ENCODE results near the gene ARHGEF12.
A peak's percentile ranks its signal among the peaks of the same experiment; 100 is the strongest.

The ARHGEF12 gene

GRCh38 chr11:120302001-120302805, 34.0 kb upstream of the ARHGEF12 start:
- H3K27ac ChIP-seq (ENCODE audit: low read depth, low read length), result no peak overlapping the region
- no peaks in the 10 kb centered on the region for H3K9me3 ChIP-seq (ENCODE audit: control insufficient read depth, insufficient read depth, low read depth, low read length)
- peaks cover 47% of the 10 kb centered on the region for H3K4me1 ChIP-seq (ENCODE audit: control insufficient read depth, insufficient read depth, low read length)
- no peaks in the 10 kb centered on the region for H3K27me3 ChIP-seq (ENCODE audit: control insufficient read depth, insufficient read depth, low read length)
- no peak overlapping the region for H3K4me3 ChIP-seq (ENCODE audit: low read depth, low read length)
- no peaks in the 10 kb centered on the region for H3K36me3 ChIP-seq (ENCODE audit: control insufficient read depth, insufficient read depth, low read length)
- H3K9ac ChIP-seq (ENCODE audit: low read length), result no peak overlapping the region

- Histone ChIP-seq H3K27ac (ENCODE audit: low read depth, low read length) (no peak overlapping the region), H3K4me3 (ENCODE audit: low read depth, low read length) (no peak overlapping the region), H3K9me3 (ENCODE audit: control insufficient read depth, insufficient read depth, low read depth, low read length) (no peaks in the 10 kb centered on the region), H3K9ac (ENCODE audit: low read length) (no peak overlapping the region), H3K4me1 (ENCODE audit: control insufficient read depth, insufficient read depth, low read length) (peaks cover 48% of the 10 kb centered on the region), H3K36me3 (ENCODE audit: control insufficient read depth, insufficient read depth, low read length) (no peaks in the 10 kb centered on the region), H3K27me3 (ENCODE audit: control insufficient read depth, insufficient read depth, low read length) (no peaks in the 10 kb centered on the region)
These were observed 33.1 kb upstream of the ARHGEF12 start for GRCh38 chr11:120303004-120303637.

DNA sequence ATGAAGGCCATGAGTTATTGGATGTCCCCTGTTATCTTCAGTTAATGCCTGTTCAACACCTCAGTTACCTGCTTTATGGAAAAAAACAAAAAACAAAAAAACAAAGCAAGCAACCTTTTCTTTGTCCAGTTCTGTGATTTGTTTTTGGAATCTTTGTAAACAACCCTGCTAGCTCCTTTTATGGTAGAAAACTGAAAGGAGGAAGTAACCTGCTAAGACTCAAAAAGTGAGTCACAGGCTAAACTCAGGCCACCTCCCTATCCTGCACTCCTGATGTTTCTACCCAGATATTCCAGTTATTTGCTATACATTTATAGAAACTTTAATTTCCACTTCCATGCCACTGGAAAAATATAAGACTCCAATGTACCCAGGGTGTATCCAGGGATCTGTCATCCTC, 31.7 kb upstream of the ARHGEF12 start:
- Histone ChIP-seq H3K36me3 (ENCODE audit: control insufficient read depth, insufficient read depth, low read length) (no peaks in the 10 kb centered on the region), H3K9ac (ENCODE audit: low read length) (no peak overlapping the region), H3K4me3 (ENCODE audit: low read depth, low read length) (no peak overlapping the region), H3K4me1 (ENCODE audit: control insufficient read depth, insufficient read depth, low read length) (peaks cover 43% of the 10 kb centered on the region), H3K9me3 (ENCODE audit: control insufficient read depth, insufficient read depth, low read depth, low read length) (no peaks in the 10 kb centered on the region), H3K27me3 (ENCODE audit: control insufficient read depth, insufficient read depth, low read length) (no peaks in the 10 kb centered on the region), H3K27ac (ENCODE audit: low read depth, low read length) (no peak overlapping the region)

GRCh38 chr11:120305286-120305685, 30.9 kb upstream of the ARHGEF12 start:
- Histone ChIP-seq H3K4me3 (ENCODE audit: low read depth, low read length) (no peak overlapping the region), H3K9ac (ENCODE audit: low read length) (no peak overlapping the region), H3K4me1 (ENCODE audit: control insufficient read depth, insufficient read depth, low read length) (peaks cover 40% of the 10 kb centered on the region), H3K27me3 (ENCODE audit: control insufficient read depth, insufficient read depth, low read length) (no peaks in the 10 kb centered on the region), H3K9me3 (ENCODE audit: control insufficient read depth, insufficient read depth, low read depth, low read length) (no peaks in the 10 kb centered on the region), H3K27ac (ENCODE audit: low read depth, low read length) (no peak overlapping the region), H3K36me3 (ENCODE audit: control insufficient read depth, insufficient read depth, low read length) (no peaks in the 10 kb centered on the region)

DNA sequence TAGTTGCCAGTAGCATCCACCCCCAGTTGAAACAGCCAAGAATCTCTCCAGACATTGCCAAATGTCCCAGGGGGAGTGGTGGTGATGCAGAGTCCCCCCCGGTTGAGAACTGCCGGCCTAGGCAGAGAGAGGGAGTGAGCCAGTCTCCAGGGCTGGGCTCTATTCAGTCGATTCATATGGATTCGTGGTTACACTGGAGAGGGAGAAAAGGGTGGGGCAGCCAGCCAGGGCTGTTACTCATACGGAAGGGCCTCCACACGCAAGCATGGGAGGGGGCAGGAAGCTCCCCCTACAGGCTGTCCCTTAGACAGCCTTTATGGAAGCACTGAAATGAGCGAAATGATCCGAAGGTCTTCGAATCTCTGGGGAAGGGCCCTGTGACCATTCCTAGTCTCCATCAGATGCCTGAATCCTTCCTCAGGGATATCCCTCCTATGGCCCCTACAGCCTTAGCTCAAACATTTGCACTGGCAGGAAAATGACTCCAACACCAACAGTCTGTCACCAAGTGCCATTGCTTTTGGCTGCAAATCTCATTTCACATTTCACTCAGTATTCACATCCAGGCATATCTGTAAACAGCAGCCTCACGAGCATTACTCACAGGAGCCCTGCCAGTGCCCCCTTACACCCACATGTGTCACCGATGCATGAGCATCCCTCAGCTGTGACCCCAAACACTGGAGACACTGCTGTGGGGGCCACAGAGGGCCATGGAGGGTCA, 29.5 kb upstream of the ARHGEF12 start:
- no peaks in the 10 kb centered on the region for H3K36me3 ChIP-seq (ENCODE audit: control insufficient read depth, insufficient read depth, low read length)
- no peaks in the 10 kb centered on the region for H3K27me3 ChIP-seq (ENCODE audit: control insufficient read depth, insufficient read depth, low read length)
- no peak overlapping the region for H3K27ac ChIP-seq (ENCODE audit: low read depth, low read length)
- no peak overlapping the region for H3K9ac ChIP-seq (ENCODE audit: low read length)
- no peak overlapping the region for H3K4me3 ChIP-seq (ENCODE audit: low read depth, low read length)
- H3K4me1 ChIP-seq (ENCODE audit: control insufficient read depth, insufficient read depth, low read length), result peaks cover 37% of the 10 kb centered on the region
- H3K9me3 ChIP-seq (ENCODE audit: control insufficient read depth, insufficient read depth, low read depth, low read length), result no peaks in the 10 kb centered on the region

GRCh38 chr11:120307476-120307875, 28.7 kb upstream of the ARHGEF12 start:
- Histone ChIP-seq H3K36me3 (ENCODE audit: control insufficient read depth, insufficient read depth, low read length) (no peaks in the 10 kb centered on the region), H3K9ac (ENCODE audit: low read length) (no peak overlapping the region), H3K4me3 (ENCODE audit: low read depth, low read length) (no peak overlapping the region), H3K9me3 (ENCODE audit: control insufficient read depth, insufficient read depth, low read depth, low read length) (no peaks in the 10 kb centered on the region), H3K4me1 (ENCODE audit: control insufficient read depth, insufficient read depth, low read length) (peaks cover 30% of the 10 kb centered on the region), H3K27ac (ENCODE audit: low read depth, low read length) (no peak overlapping the region), H3K27me3 (ENCODE audit: control insufficient read depth, insufficient read depth, low read length) (no peaks in the 10 kb centered on the region)

- H3K4me1 ChIP-seq (ENCODE audit: control insufficient read depth, insufficient read depth, low read length), result peaks cover 26% of the 10 kb centered on the region
- H3K9ac ChIP-seq (ENCODE audit: low read length), result no peak overlapping the region
- no peaks in the 10 kb centered on the region for H3K9me3 ChIP-seq (ENCODE audit: control insufficient read depth, insufficient read depth, low read depth, low read length)
- H3K27ac ChIP-seq (ENCODE audit: low read depth, low read length), result no peak overlapping the region
- H3K27me3 ChIP-seq (ENCODE audit: control insufficient read depth, insufficient read depth, low read length), result no peaks in the 10 kb centered on the region
- no peaks in the 10 kb centered on the region for H3K36me3 ChIP-seq (ENCODE audit: control insufficient read depth, insufficient read depth, low read length)
- no peak overlapping the region for H3K4me3 ChIP-seq (ENCODE audit: low read depth, low read length)
These were observed 28.1 kb upstream of the ARHGEF12 start for GRCh38 chr11:120308081-120308480.

- no peaks in the 10 kb centered on the region for H3K36me3 ChIP-seq (ENCODE audit: control insufficient read depth, insufficient read depth, low read length)
- H3K4me3 ChIP-seq (ENCODE audit: low read depth, low read length), result no peak overlapping the region
- H3K27ac ChIP-seq (ENCODE audit: low read depth, low read length), result no peak overlapping the region
- no peaks in the 10 kb centered on the region for H3K27me3 ChIP-seq (ENCODE audit: control insufficient read depth, insufficient read depth, low read length)
- peaks cover 13% of the 10 kb centered on the region for H3K4me1 ChIP-seq (ENCODE audit: control insufficient read depth, insufficient read depth, low read length)
- no peaks in the 10 kb centered on the region for H3K9me3 ChIP-seq (ENCODE audit: control insufficient read depth, insufficient read depth, low read depth, low read length)
- no peak overlapping the region for H3K9ac ChIP-seq (ENCODE audit: low read length)
These were observed 25.3 kb upstream of the ARHGEF12 start for GRCh38 chr11:120310870-120311269.

DNA sequence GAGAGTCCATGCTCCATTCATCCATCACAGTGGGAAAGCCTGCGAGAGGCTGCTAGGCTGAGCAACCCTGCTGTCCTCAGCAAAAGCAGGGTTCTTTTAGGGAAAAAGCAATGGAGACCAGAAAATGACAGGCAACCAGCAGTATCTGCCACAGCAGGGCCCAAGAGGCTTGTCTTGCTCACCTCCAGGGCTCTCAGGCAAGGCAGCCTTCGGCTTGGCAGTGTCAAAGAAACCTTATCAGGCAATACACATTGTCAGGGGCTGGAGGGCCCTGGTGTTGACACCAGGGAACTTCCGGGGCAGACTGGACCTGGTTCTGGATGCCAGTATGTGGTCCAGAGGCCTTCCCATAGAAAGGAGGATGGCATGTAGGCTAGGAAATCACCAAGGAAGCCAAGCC, 21.4 kb upstream of the ARHGEF12 start:
- Histone ChIP-seq H3K27me3 (ENCODE audit: control insufficient read depth, insufficient read depth, low read length) (no peaks in the 10 kb centered on the region), H3K9me3 (ENCODE audit: control insufficient read depth, insufficient read depth, low read depth, low read length) (no peaks in the 10 kb centered on the region), H3K27ac (ENCODE audit: low read depth, low read length) (no peak overlapping the region), H3K4me1 (ENCODE audit: control insufficient read depth, insufficient read depth, low read length) (peaks cover 13% of the 10 kb centered on the region), H3K36me3 (ENCODE audit: control insufficient read depth, insufficient read depth, low read length) (no peaks in the 10 kb centered on the region), H3K4me3 (ENCODE audit: low read depth, low read length) (no peak overlapping the region), H3K9ac (ENCODE audit: low read length) (no peak overlapping the region)

DNA sequence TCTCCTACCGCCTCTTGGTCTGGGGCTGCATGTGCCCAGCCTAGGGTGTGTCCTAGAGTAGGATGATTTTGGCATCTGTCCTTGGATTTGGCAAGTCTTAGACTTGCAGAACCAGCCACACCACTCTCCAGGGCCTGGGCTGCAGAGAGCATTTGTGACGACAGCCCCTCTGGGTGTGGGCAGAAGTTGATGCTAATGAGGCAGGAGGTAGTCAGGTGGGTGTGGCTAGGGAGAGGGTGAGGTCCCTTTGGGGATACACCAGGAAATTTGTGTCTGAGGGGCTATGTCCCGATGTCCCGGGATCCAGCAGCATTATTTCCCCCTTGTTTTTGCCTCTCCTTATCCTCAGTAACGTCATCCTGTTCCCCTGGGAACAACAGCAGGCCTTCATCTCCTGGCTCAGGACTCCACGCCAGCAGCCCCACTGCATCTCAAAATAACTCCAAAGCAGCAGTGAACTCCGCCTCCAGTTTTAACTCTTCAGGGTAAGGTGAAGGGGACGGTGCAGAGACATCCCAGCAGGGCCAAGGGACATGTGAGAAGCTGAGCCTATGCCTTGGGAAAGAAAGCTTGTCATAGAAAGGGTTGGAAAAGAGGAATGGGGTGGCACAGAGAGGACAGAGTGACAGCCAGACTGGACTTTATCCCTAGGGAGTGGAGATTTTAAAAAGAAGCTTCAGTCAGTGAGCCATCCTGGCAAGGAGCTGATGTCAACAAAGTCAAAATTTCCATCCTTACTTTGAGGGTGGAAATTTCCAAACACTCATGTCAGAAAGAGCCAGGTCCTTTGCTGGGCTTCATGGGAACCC, 19.1 kb upstream of the ARHGEF12 start:
- H3K9me3 ChIP-seq (ENCODE audit: control insufficient read depth, insufficient read depth, low read depth, low read length), result no peaks in the 10 kb centered on the region
- H3K4me3 ChIP-seq (ENCODE audit: low read depth, low read length), result peak overlapping the region; percentile 5; the same call in 1 of the 2 replicates
- peaks cover 13% of the 10 kb centered on the region for H3K4me1 ChIP-seq (ENCODE audit: control insufficient read depth, insufficient read depth, low read length)
- no peak overlapping the region for H3K9ac ChIP-seq (ENCODE audit: low read length)
- H3K27me3 ChIP-seq (ENCODE audit: control insufficient read depth, insufficient read depth, low read length), result no peaks in the 10 kb centered on the region
- H3K36me3 ChIP-seq (ENCODE audit: control insufficient read depth, insufficient read depth, low read length), result no peaks in the 10 kb centered on the region
- H3K27ac ChIP-seq (ENCODE audit: low read depth, low read length), result no peak overlapping the region
